Measurements from ENCODE around the gene CDKN2C. TPM values are rescaled to one million over a fixed set of nuclear protein-coding genes. Genes with fewer than 3 reads are reported as not detected.
"Not testable (repeated sequence)": the region's sequence is repeated elsewhere in the genome, so short reads cannot be mapped to it uniquely, and the experiment has no call there.

The CDKN2C gene
- total RNA-seq, 1 donor from 2014 or later: 8.7 TPM

- no peak for DNase-seq (ENCODE audit: low spot score)
These were observed 9.9 kb downstream of the CDKN2C start for GRCh38 chr1:50979937-50980336.

DNA sequence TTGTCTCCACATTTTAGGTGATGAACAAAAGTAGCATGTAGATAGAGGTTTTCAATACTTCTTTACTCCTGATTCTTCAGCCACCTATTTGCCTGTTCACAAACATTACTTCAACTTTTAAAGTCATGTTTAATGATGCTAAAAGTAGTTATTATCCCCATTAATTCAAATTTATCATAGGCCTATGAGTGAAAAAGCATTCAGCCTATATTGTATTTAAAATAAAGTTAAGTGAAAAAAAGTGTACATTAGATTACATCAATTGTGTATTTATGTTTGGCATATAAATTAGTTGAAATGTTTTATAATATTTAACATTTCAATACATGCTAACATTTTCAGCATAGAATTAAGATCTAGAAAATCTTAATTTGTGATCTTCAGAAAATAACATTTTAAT, 10.5 kb downstream of the CDKN2C start:
- DNase-seq (ENCODE audit: low spot score): no peak

DNA sequence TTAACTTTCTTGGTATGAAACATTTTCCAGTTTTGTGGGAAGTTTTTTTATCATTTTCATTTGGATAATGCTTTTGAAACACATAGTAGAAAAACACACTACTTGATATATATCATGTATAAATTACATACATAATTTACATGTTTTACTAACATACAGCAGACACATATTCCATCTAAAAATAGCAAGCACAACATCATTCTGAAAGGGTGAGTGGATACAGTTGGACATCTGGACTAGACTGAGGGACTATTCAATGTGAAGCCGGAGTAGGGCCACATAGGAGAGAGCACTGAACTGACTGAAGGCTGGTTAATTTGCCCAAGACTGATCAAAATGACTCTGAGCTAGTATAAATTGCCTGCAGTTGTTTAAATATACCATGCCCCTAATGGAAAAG, 11.7 kb downstream of the CDKN2C start:
- no peak for DNase-seq (ENCODE audit: low spot score)

- no peak for DNase-seq (ENCODE audit: low spot score)
These were observed 12.6 kb downstream of the CDKN2C start for GRCh38 chr1:50982611-50983010.

GRCh38 chr1:50983219-50983802, 13.3 kb downstream of the CDKN2C start:
- DNase-seq (ENCODE audit: low spot score): no peak

DNA sequence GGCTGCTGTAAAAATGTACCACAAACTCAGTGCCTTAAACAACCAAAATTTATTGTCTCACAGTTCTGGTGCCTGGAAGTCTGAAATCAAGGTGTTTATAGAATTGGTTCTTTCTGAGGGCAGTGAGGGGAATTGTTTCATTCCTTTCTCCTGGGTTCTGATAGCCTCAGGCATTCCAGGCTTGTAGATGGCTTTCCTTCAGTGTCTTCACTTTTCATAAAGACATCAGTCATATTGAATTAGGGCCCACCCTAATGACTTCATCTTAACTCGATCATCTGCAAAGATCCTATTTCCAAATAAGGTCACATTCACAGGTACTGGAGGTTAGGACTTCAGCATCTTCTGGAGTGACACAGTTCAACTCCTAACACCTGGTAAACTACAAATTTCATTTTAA, 15.0 kb downstream of the CDKN2C start:
- DNase-seq (ENCODE audit: low spot score): no peak

DNA sequence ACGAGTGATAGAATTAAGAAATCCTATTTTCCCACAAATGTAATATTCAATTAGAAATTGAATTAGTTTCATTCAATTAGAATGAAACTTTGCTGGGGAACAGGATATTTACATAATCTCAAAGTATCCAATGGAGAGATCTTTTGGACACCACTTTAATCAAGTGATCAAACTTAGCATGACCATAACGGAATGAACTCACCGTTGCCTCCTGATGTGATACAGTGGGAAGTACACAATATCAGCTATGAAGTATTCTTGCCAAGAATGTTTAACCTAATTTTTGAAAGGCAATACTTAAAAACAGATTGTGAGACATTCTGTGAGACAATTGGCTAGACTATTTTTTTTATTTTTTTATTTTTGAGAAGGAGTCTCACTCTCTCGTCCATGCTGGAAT, 16.6 kb downstream of the CDKN2C start:
- DNase-seq (ENCODE audit: low spot score): no peak

GRCh38 chr1:50989694-50990093, 19.6 kb downstream of the CDKN2C start:
- no peak for DNase-seq (ENCODE audit: low spot score)

- no peak for DNase-seq (ENCODE audit: low spot score)
These were observed 22.7 kb downstream of the CDKN2C start for GRCh38 chr1:50992532-50993318.

DNA sequence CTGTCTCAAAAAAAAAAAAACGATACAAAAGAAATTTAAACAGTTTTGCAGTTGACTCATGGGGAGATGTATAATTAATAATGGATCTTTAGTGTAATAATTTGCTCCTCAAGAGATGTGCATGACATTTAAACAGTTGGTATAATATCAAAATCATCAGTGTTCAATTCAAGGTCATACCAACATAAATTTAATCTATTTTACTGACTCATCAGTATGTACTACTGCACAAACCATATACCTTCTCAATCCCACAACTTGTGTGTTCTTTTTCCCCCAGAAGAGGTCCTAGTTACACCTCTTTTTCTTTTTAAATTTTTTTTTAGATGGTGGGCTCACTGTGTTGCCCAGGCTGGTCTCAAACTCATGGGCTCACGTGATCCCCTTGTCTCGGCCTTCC, 23.6 kb downstream of the CDKN2C start:
- no peak for DNase-seq (ENCODE audit: low spot score)

DNA sequence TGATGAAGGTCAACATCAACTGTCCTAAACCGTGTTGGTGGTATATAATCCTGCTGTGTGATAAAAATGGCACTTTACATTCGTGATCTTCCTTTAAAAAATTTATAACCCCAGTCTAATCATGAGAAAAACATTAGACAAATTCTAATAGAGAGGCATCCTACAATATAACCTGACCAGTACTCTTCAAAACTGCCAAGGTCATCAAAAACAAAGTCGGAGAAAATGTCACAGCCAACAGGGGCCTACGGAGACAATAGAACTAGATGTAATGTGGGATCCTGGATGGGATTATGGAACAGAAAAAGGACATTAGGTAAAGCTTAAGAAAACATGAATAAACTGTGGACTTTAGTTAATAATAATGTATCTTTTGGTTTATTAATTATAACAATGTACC, 25.0 kb downstream of the CDKN2C start:
- no peak for DNase-seq (ENCODE audit: low spot score)

DNA sequence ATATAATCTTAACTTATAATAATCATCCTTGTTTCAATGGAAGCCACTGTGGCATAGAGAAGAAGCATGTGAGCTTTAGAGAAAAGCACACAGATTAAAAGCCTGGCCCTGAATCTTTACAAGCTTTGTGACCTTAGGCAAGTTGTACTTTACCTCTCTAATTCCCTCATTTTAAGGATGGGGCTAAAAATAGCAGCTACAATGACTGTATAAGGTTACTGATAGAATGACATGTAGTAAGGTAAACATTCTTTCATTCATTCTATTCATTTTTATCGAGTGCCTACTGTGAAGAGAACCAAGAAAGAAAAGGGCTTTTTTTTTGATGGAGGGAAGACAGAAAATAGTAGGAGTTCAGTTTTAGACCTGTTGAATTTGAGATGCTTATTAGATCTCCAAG, 25.6 kb downstream of the CDKN2C start:
- no peak for DNase-seq (ENCODE audit: low spot score)

DNA sequence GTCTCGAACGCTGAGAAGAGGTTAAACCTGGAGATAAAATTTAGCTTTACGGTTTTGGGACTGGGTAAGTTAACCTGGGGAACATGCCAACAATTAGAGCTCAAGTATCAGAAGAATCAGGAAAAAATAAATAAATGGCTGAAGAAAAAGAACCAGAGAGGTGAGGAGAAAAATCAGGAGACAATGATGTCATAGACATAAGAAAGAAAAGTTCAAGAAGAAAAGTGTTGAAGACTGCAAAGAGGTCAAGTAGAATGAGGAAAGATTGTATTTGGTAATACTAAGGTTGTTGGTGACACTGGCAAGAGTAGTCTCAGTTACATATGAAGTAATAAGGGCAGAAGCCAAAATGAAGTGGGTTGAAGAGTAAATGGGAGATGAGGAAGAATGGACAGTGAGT, 26.0 kb downstream of the CDKN2C start:
- no peak for DNase-seq (ENCODE audit: low spot score)

DNA sequence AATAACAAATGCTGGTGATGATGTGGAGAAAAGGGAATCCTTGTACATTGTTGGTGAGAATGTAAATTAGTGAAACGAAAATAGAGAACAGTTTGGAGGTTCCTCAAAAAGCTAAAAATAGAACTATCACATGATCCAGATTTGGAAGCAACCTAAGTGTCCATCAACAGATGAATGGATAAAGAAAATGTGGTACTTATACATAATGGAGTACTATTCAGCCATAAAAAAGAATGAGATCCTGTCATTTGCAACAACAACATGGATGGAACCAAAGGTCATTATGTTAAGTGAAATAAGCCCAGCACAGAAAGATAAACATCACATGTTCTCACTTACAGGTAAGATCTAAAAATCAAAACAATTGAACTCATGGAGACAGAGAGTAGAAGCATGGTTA, 29.3 kb downstream of the CDKN2C start:
- DNase-seq (ENCODE audit: low spot score): not testable (repeated sequence)

DNA sequence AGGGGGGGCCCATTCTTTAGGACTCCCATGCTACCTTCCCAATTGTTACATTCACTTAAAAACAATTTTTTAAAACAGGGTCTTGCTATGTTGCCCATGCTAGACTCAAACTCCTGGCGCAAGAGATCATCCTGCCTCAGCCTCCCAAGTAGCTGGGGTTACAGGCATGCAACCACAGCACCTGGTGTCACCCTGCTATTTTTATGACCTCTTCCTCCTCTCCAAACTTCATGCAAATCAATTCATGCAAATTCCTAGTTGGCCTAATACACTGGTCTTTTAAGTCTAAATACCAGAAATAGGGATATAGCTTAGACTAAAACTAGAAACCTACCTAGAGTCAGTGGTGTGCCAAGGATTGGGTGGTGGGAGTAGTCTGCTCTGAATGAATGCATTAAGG, 30.1 kb downstream of the CDKN2C start:
- DNase-seq (ENCODE audit: low spot score): no peak

GRCh38 chr1:51000651-51001050, 30.6 kb downstream of the CDKN2C start:
- no peak for DNase-seq (ENCODE audit: low spot score)

GRCh38 chr1:51002516-51002915, 32.5 kb downstream of the CDKN2C start:
- DNase-seq (ENCODE audit: low spot score): no peak

DNA sequence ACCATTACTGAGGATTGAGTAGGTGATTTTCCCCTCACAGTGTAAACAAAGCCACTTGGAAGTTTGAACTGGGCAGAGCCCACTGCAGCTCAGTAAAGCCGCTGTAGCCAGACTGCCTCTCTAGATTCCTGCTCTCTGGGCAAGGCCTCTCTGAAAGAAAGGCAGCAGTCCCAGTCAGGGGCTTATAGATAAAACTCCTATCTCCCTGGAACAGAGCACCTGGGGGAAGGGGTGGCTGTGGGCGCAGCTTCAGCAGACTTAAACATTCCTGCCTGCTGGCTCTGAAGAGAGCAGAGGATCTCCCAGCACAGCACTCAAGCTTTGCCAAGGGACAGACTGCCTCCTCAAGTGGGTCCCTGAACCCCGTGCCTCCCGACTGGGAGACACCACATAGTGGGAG, 35.5 kb downstream of the CDKN2C start:
- DNase-seq (ENCODE audit: low spot score): not testable (repeated sequence)

DNA sequence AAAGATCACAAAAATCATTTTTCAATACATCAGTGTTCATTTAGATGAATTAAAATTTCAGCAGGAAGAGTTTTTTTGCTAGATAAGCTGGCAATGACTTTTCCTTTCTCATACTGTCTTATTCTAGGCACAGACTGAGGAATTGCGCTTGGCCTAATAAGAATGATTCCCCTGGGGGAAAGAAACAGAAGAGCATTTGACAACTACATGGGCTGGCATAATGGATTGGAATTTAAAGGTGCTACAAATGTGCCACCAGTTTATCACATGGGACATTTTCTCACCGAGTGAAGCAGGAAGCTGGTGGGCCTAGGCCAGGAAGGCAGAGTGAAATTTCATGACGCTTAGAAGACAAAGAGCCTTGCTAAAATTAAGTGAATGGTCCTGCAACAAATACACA, 39.3 kb downstream of the CDKN2C start:
- no peak for DNase-seq (ENCODE audit: low spot score)

GRCh38 chr1:51014878-51015277, 44.8 kb downstream of the CDKN2C start:
- DNase-seq (ENCODE audit: low spot score): no peak

DNA sequence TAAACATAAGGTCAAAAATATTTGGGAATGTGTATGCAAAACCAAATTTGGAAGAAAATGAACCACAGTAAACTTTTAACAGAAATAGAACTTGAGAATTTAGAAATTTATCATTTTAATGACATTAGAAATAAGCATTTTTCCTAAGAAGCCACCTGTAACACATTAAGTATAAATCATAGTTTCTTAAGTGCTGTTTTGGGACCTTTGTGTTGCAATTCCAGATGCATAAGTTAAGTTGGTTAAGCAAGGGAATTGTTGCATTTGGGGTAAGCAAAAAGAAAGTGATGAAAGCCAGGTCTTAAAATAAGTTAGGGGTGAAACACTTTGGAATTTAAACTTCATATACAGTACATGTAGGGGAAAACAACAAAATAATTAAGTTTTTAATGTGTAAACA, 49.8 kb downstream of the CDKN2C start:
- no peak for DNase-seq (ENCODE audit: low spot score)
